WTC11 (cell line): ENCODE results near the gene AIG1. TPM values are rescaled to one million over a fixed set of nuclear protein-coding genes. Genes with fewer than 3 reads are reported as not detected.

Experiments used
- ATAC-seq: fragments of 200-7000 bp; cut with Tn5 transposase; 2 replicates; pipeline ENCODE4 v1.10.0; 2021; ENCODE audit warnings: mild to moderate bottlenecking, moderate library complexity
- CTCF ChIA-PET: fragments of 300-600 bp; sonication (Branson Sonifier 250); formaldehyde crosslinking; loops from one replicate; lab custom pipeline; 2021; ENCODE audit warnings: antibody characterized with exemption; lab: Charles Lee
- POLR2A ChIA-PET: fragments of 350-600 bp; sonication (Branson Sonifier 250); formaldehyde crosslinking; loops from one replicate; lab custom pipeline; 2021; ENCODE audit warnings: antibody characterized with exemption; lab: Charles Lee
- DNase-seq: peaks from one replicate; pipeline ENCODE4 v3.0.0; 2021; ENCODE audit warnings: low spot score
- H3K27ac Mint-ChIP-seq: 2 replicates; pipeline ENCODE4 v1.8.0; 2021; ENCODE audit warnings: mixed read lengths
- H3K27me3 Mint-ChIP-seq: 2 replicates; pipeline ENCODE4 v1.8.0; 2021; ENCODE audit warnings: low read depth, mild to moderate bottlenecking, moderate library complexity, mixed read lengths
- H3K36me3 Mint-ChIP-seq: 2 replicates; pipeline ENCODE4 v1.8.0; 2021; ENCODE audit warnings: mixed read lengths
- H3K4me1 Mint-ChIP-seq: 2 replicates; pipeline ENCODE4 v1.8.0; 2022; ENCODE audit warnings: mixed read lengths
- H3K4me3 Mint-ChIP-seq: 2 replicates; pipeline ENCODE4 v1.8.0; 2021; ENCODE audit warnings: mild to moderate bottlenecking, moderate library complexity, mixed read lengths
- H3K9me3 Mint-ChIP-seq: 2 replicates; pipeline ENCODE4 v1.8.0; 2021; ENCODE audit warnings: mixed read lengths
- ATF1 ChIP-seq: sonication (generic); formaldehyde crosslinking; IDR thresholded peaks from 2 replicates; pipeline ENCODE4 v1.8.1; 2023; ENCODE audit warnings: mild to moderate bottlenecking, moderate library complexity, missing genetic modification reagents
- ATF2 ChIP-seq: sonication (generic); formaldehyde crosslinking; IDR thresholded peaks from 2 replicates; pipeline ENCODE4 v1.8.1; 2022; ENCODE audit warnings: low read depth, missing genetic modification reagents, borderline replicate concordance
- ATF3 ChIP-seq: sonication (generic); formaldehyde crosslinking; conservative IDR thresholded peaks from 2 replicates; pipeline ENCODE4 v1.8.1; 2022; ENCODE audit warnings: mild to moderate bottlenecking, missing genetic modification reagents
- ATF6 ChIP-seq: sonication (generic); formaldehyde crosslinking; IDR thresholded peaks from 2 replicates; pipeline ENCODE4 v1.8.1; 2023; ENCODE audit warnings: mild to moderate bottlenecking, missing genetic modification reagents
- CREM ChIP-seq: sonication (generic); formaldehyde crosslinking; IDR thresholded peaks from 2 replicates; pipeline ENCODE4 v1.8.1; 2022; ENCODE audit warnings: mild to moderate bottlenecking, missing genetic modification reagents, moderate library complexity
- E2F1 ChIP-seq: sonication (generic); formaldehyde crosslinking; IDR thresholded peaks from 2 replicates; pipeline ENCODE4 v1.8.0; 2022; ENCODE audit warnings: mild to moderate bottlenecking, missing genetic modification reagents
- FOXJ3 ChIP-seq: sonication (generic); formaldehyde crosslinking; IDR thresholded peaks from 2 replicates; pipeline ENCODE4 v1.9.0; 2021; ENCODE audit warnings: missing genetic modification reagents, mild to moderate bottlenecking, borderline replicate concordance
- GTF2I ChIP-seq: fragments of 250-450 bp; sonication (Bioruptor Pico); conservative IDR thresholded peaks from 2 replicates; pipeline ENCODE4 v1.4.0; 2021; ENCODE audit warnings: mild to moderate bottlenecking
- IRF1 ChIP-seq: sonication (generic); formaldehyde crosslinking; IDR thresholded peaks from 2 replicates; pipeline ENCODE4 v1.8.0; 2023; ENCODE audit warnings: missing genetic modification reagents
- IRF2 ChIP-seq: sonication (generic); formaldehyde crosslinking; IDR thresholded peaks from 2 replicates; pipeline ENCODE4 v1.8.0; 2022; ENCODE audit warnings: low read depth, missing genetic modification reagents, borderline replicate concordance
- MLX ChIP-seq: sonication (generic); formaldehyde crosslinking; IDR thresholded peaks from 2 replicates; pipeline ENCODE4 v1.8.1; 2023; ENCODE audit warnings: mild to moderate bottlenecking, missing genetic modification reagents, moderate library complexity
- NFYB ChIP-seq: sonication (generic); formaldehyde crosslinking; conservative IDR thresholded peaks from 2 replicates; pipeline ENCODE4 v1.8.0; 2022; ENCODE audit warnings: low read depth, missing genetic modification reagents
- NR2C2 ChIP-seq: sonication (generic); formaldehyde crosslinking; IDR thresholded peaks from 2 replicates; pipeline ENCODE4 v1.8.0; 2022; ENCODE audit warnings: mild to moderate bottlenecking, missing genetic modification reagents
- PREB ChIP-seq: sonication (generic); formaldehyde crosslinking; IDR thresholded peaks from 2 replicates; pipeline ENCODE4 v1.8.1; 2022; ENCODE audit warnings: mild to moderate bottlenecking, missing genetic modification reagents, moderate library complexity, borderline replicate concordance
- PRRX2 ChIP-seq: fragments of 250-450 bp; sonication (Bioruptor Pico); IDR thresholded peaks from 2 replicates; pipeline ENCODE4 v1.8.0; 2021; ENCODE audit warnings: mild to moderate bottlenecking
- SMAD3 ChIP-seq: sonication (generic); formaldehyde crosslinking; IDR thresholded peaks from 2 replicates; pipeline ENCODE4 v1.8.0; 2022; ENCODE audit warnings: missing genetic modification reagents, mild to moderate bottlenecking, borderline replicate concordance
- SOX15 ChIP-seq: fragments of 250-450 bp; sonication (Bioruptor Pico); IDR thresholded peaks from 2 replicates; pipeline ENCODE4 v1.9.0; 2021; ENCODE audit warnings: mild to moderate bottlenecking
- TP53 ChIP-seq: sonication (generic); formaldehyde crosslinking; IDR thresholded peaks from 2 replicates; pipeline ENCODE4 v1.8.1; 2023; ENCODE audit warnings: mild to moderate bottlenecking, missing genetic modification reagents
- ZNF532 ChIP-seq: fragments of 250-450 bp; sonication (Bioruptor Pico); IDR thresholded peaks from 2 replicates; pipeline ENCODE4 v1.9.0; 2021; ENCODE audit warnings: mild to moderate bottlenecking, borderline replicate concordance
- ZNF671 ChIP-seq: fragments of 250-450 bp; sonication (Bioruptor Pico); IDR thresholded peaks from 2 replicates; pipeline ENCODE4 v1.8.0; 2021; ENCODE audit warnings: mild to moderate bottlenecking
- total RNA-seq: library from RNA; stranded (reverse); gene quantifications from 3 replicates; pipeline ENCODE4 v1.2.3, GENCODE V29; 2021

AIG1 gene
- total RNA-seq, 1 experiment from 2014 or later = 38.8 TPM

GRCh38 chr6:143194095-143194589 lies 133.5 kb downstream of the AIG1 start (continued):
- TF ChIP-seq E2F1 (CRISPR knock-in tag) (no peak), IRF2 (CRISPR knock-in tag) (no peak), CREM (CRISPR knock-in tag) (no peak), SOX15 (CRISPR knock-in tag) (no peak), SMAD3 (no peak), PRRX2 (CRISPR knock-in tag) (no peak), GTF2I (no peak)
- TF ChIP-seq, all 79 proteins: peak for 0

- POLR2A ChIA-PET = no interaction called here
- H3K4me1 Mint-ChIP-seq = no peaks in the 10 kb centered on the region
- peaks cover 2% of the 10 kb centered on the region; the same call in 1 of the 2 replicates for H3K36me3 Mint-ChIP-seq
- no peaks in the 10 kb centered on the region for H3K9me3 Mint-ChIP-seq
- DNase-seq = no peak
- no peak overlapping the region for H3K4me3 Mint-ChIP-seq
- H3K27ac Mint-ChIP-seq = no peak overlapping the region
- TF ChIP-seq NFYB (CRISPR knock-in tag) (no peak), NR2C2 (CRISPR knock-in tag) (no peak), ZNF671 (no peak), E2F1 (CRISPR knock-in tag) (no peak), TP53 (CRISPR knock-in tag) (no peak), MLX (CRISPR knock-in tag) (no peak), PREB (CRISPR knock-in tag) (no peak), ATF2 (CRISPR knock-in tag) (no peak), ATF6 (CRISPR knock-in tag) (no peak), ATF1 (CRISPR knock-in tag) (no peak), FOXJ3 (CRISPR knock-in tag) (no peak), ATF3 (CRISPR knock-in tag) (no peak), IRF1 (no peak), ZNF532 (no peak)
- CTCF ChIA-PET = interaction anchor here (0.8 kb wide), 1 partner anchor 142 kb away, joined by 3 read pairs; no protein-coding TSS in a partner anchor
- ATAC-seq = no peak
- no peaks in the 10 kb centered on the region for H3K27me3 Mint-ChIP-seq
Observed at GRCh38 chr6:143195349-143195845, 134.7 kb downstream of the AIG1 start.
